ENCODE results near the gene NEU4. TPM values are rescaled to one million over a fixed set of nuclear protein-coding genes. Genes with fewer than 3 reads are reported as not detected.

Gene NEU4
- total RNA-seq, 4 donors from 2014 or later: 3.0 to 119 (median 19.4) TPM

DNA sequence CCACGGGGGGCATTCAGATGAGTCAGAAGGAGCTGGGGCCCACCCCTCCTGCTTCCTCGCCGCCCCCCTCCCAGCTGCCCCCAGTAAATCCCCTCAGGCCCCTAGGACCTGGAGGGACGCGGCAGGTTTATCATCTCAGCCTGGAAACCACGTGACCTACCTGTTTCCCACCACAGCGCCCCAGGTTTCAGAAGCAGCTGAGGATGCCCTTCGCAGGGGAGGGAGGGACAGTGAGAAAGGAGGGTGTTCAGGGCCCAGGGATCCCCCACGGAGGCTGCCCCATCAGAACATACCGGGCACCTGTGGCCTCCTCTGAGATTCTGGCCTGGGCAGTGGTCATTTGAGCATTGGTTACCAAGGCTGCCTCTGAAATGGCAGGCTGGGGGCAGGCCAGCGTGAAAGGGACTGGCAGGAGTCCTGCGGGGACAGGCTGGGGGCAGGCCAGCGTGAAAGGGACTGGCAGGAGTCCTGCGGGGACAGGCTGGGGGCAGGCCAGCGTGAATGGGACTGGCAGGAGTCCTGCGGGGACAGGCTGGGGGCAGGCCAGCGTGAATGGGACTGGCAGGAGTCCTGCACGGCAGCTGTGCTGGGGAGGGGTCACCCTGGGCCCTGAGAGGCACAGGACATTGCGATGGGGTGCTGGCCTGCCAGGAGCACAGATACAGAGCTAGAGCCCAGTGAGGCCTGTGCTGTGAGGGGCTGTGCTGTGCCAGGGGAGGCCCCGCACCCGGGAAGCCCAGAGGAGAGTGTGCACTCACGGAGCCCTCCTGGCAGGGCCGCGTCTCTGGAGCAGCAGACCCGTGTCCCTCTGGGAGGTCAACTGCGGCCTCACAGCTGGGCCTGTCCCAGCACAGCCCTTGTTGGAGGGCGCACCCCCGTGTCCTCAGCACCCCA lies 1.6 kb downstream of the NEU4 start:
- TF ChIP-seq, protein P1, sequence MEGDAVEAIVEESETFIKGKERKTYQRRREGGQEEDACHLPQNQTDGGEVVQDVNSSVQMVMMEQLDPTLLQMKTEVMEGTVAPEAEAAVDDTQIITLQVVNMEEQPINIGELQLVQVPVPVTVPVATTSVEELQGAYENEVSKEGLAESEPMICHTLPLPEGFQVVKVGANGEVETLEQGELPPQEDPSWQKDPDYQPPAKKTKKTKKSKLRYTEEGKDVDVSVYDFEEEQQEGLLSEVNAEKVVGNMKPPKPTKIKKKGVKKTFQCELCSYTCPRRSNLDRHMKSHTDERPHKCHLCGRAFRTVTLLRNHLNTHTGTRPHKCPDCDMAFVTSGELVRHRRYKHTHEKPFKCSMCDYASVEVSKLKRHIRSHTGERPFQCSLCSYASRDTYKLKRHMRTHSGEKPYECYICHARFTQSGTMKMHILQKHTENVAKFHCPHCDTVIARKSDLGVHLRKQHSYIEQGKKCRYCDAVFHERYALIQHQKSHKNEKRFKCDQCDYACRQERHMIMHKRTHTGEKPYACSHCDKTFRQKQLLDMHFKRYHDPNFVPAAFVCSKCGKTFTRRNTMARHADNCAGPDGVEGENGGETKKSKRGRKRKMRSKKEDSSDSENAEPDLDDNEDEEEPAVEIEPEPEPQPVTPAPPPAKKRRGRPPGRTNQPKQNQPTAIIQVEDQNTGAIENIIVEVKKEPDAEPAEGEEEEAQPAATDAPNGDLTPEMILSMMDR (IDR thresholded peaks at IDR 0.05 in 4 of 5, conservative IDR thresholded peaks at IDR 0.05 in 1 of 5): no peak
- TF ChIP-seq POLR2A (IDR thresholded peaks at IDR 0.05): no peak
- H3K27ac ChIP-seq: peak overlapping the region; percentile 60 to 78 (median 76)

GRCh38 chr2:241811201-241811951 lies 2.4 kb downstream of the NEU4 start:
- in situ Hi-C loops (cut with MboI; ENCODE audit: low sequenced_read_pairs in 4 of 4): no loop called here
- DNase-seq (peak in 1 of 2 donors; percentile 63), ATAC-seq (peak in 1 of 2 donors; percentile 23)
- Histone ChIP-seq H3K27ac (peak overlapping the region; percentile 60 to 78 (median 76)), H3K4me1 (peaks cover 0 to 19% of the 10 kb centered on the region in 2 donors), H3K27me3 (no peaks in the 10 kb centered on the region), H3K9me3 (no peaks in the 10 kb centered on the region), H3K4me3 (peak overlapping the region in 1 of 4 donors; percentile 36), H3K36me3 (no peaks in the 10 kb centered on the region)
- TF ChIP-seq, protein P1 (IDR thresholded peaks at IDR 0.05 in 4 of 5, conservative IDR thresholded peaks at IDR 0.05 in 1 of 5): no peak
- no peak for TF ChIP-seq POLR2A (IDR thresholded peaks at IDR 0.05)
- intact Hi-C loops (cut with DNase I; ENCODE audit: low total_unique reads): no loop called here

More for the DNA sequence above, 1.6 kb downstream of the NEU4 start:
- peak in 1 of 2 donors; percentile 45 for ATAC-seq
- H3K36me3 ChIP-seq: no peaks in the 10 kb centered on the region
- no peaks in the 10 kb centered on the region for H3K27me3 ChIP-seq
- peak overlapping the region in 2 of 4 donors; percentile 25 to 36 for H3K4me3 ChIP-seq
- DNase-seq: peak in 1 of 2 donors; percentile 79
- H3K4me1 ChIP-seq: peaks cover 0 to 19% of the 10 kb centered on the region in 2 donors
- in situ Hi-C loops (cut with MboI; ENCODE audit: low sequenced_read_pairs in 4 of 4) (no loop called here), intact Hi-C loops (cut with DNase I; ENCODE audit: low total_unique reads) (no loop called here)
- no peaks in the 10 kb centered on the region for H3K9me3 ChIP-seq

- no peaks in the 10 kb centered on the region for H3K27me3 ChIP-seq
- no peaks in the 10 kb centered on the region for H3K36me3 ChIP-seq
- peaks cover 0 to 19% of the 10 kb centered on the region in 2 donors for H3K4me1 ChIP-seq
- DNase-seq (peak in 1 of 2 donors; percentile 15), ATAC-seq (no peak)
- no peaks in the 10 kb centered on the region for H3K9me3 ChIP-seq
- intact Hi-C loops (cut with DNase I; ENCODE audit: low total_unique reads): no loop called here
- H3K27ac ChIP-seq: no peak overlapping the region
- H3K4me3 ChIP-seq: no peak overlapping the region
- TF ChIP-seq POLR2A (IDR thresholded peaks at IDR 0.05): no peak
- TF ChIP-seq, protein P1 (IDR thresholded peaks at IDR 0.05 in 4 of 5, conservative IDR thresholded peaks at IDR 0.05 in 1 of 5): no peak
- in situ Hi-C loops (cut with MboI; ENCODE audit: low sequenced_read_pairs in 4 of 4): no loop called here
These were observed 3.1 kb downstream of the NEU4 start for GRCh38 chr2:241811952-241812729.

All from gastrocnemius medialis (tissue), 4 donors.